Right lobe of liver (tissue), 6 donors: Measurements from ENCODE around the gene HOTAIR. TPM values are rescaled to one million over a fixed set of nuclear protein-coding genes. Genes with fewer than 3 reads are reported as not detected.

Source experiments
- ATAC-seq, 4 donors: fragments of 200-7000 bp; cut with Tn5 transposase; one replicate each; pipeline ENCODE4 v1.9.1; 2020; ENCODE audit warnings: mild to moderate bottlenecking in 4 of 4, moderate library complexity in 4 of 4
- DNase-seq, 3 donors: peaks; one replicate each; pipeline ENCODE4 v3.0.0-alpha.2; 2020
- H3K27ac ChIP-seq, 3 donors: fragments of 200-600 bp; one replicate each; pipeline ENCODE4 v1.8.0; 2022
- H3K27me3 ChIP-seq, 2 donors: fragments of 200-600 bp; one replicate each; pipeline ENCODE4 v1.8.0; 2022
- H3K36me3 ChIP-seq, 4 donors: fragments of 200-600 bp; sonication (generic) in 1 of 4; one replicate each; pipeline versions ENCODE4 v1.5.1 to v1.8.0; 2017 to 2022; ENCODE audit warnings: control low read depth in 1 of 4
- H3K4me1 ChIP-seq, 4 donors: fragments of 200-600 bp; sonication (generic) in 1 of 4; one replicate each; pipeline versions ENCODE4 v1.5.1 to v1.8.0; 2017 to 2022; ENCODE audit warnings: control low read depth in 1 of 4
- H3K4me3 ChIP-seq, 3 donors: fragments of 200-600 bp; one replicate each; pipeline ENCODE4 v1.8.0; 2022
- H3K9me3 ChIP-seq, 4 donors: fragments of 200-600 bp; sonication (generic) in 1 of 4; one replicate each; pipeline versions ENCODE4 v1.5.1 to v1.8.0; 2017 to 2022; ENCODE audit warnings: control low read depth in 1 of 4
- CTCF ChIP-seq, 4 donors: fragments of 200-600 bp in 3 of 4; fragments of 450-650 bp in 1 of 4; IDR thresholded peaks; one replicate each; pipeline versions ENCODE4 v1.5.1 to v1.8.0; 2016 to 2022; ENCODE audit warnings: antibody characterized with exemption in 4 of 4, mild to moderate bottlenecking in 2 of 4
- POLR2A ChIP-seq: fragments of 450-650 bp; IDR thresholded peaks from one replicate; pipeline ENCODE4 v1.6.1; 2017; ENCODE audit warnings: antibody characterized with exemption, mild to moderate bottlenecking
- WGBS: methylation state at CpG from one replicate; pipeline ENCODE4 v1.1.6; 2018; ENCODE audit warnings: low coverage, low lambda C conversion rate; ENCODE audit not compliant: insufficient coverage; ENCODE audit errors: missing lambda C conversion rate; 5-methylcytosine and 5-hydroxymethylcytosine counted together
- intact Hi-C, 2 donors: fragments of 100-400 bp; cut with DNase I; formaldehyde crosslinking; loops; one replicate each; pipeline versions ENCODE4 v1.11.2 to v1.14.1; 2022
- total RNA-seq, 6 experiments: library from RNA; depleted of rRNA in 2 of 6; stranded (reverse); fragments of >200 nt in 2 of 6; fragmentation: NEBNext Ultra II Directional in 3 of 6; extraction: Animal tissue kit (Norgen Biotek cat#: 25700) in 3 of 6; gene quantifications; one replicate each; pipeline versions ENCODE4 v1.1.0 to v1.2.4, GENCODE V29; 2016 to 2023
- donor health status: DM: no; HTN: yes; CAD: no.
- donor health status: DM: no; HTN: no; CAD: no.
- donor health status: DM: no; HTN: no; CAD: no.
- donor health status: DM: no; HTN: yes; CAD: no.
- donor health status: DM: no; HTN: yes; CAD: no.

HOTAIR gene
- total RNA-seq, 6 experiments from 2014 or later: not detected

- Histone ChIP-seq H3K27me3 (peaks cover 19 to 82% of the 10 kb centered on the region in 2 donors), H3K27ac (no peak overlapping the region), H3K4me3 (no peak overlapping the region), H3K9me3 (no peaks in the 10 kb centered on the region), H3K36me3 (no peaks in the 10 kb centered on the region), H3K4me1 (peaks cover 0 to 4% (median 0%) of the 10 kb centered on the region in 4 donors)
- no peak for DNase-seq
- peak in 1 of 4 donors; percentile 3 for TF ChIP-seq CTCF (IDR thresholded peaks at IDR 0.05)
- TF ChIP-seq POLR2A: no peak
- ATAC-seq: peak in 2 of 4 donors; percentile 15 to 39
- intact Hi-C loops: no loop called here
- 6% methylated on average over 11 of the region's 50 CpGs for WGBS
Observed at GRCh38 chr12:53985994-53986685, 11.4 kb upstream of the HOTAIR start.

- H3K4me3 ChIP-seq: no peak overlapping the region
Observed at GRCh38 chr12:53985692-53985993, 10.9 kb upstream of the HOTAIR start.

GRCh38 chr12:53984901-53985691 lies 10.3 kb upstream of the HOTAIR start, which contains the start of gene HOXC10:
Gene HOXC10, plus strand, starts transcription at chr12:53985146. Its CDS starts 114 bp downstream, at chr12:53985260.
- peaks cover 0 to 4% (median 0%) of the 10 kb centered on the region in 4 donors for H3K4me1 ChIP-seq
- 10% methylated on average over 44 of the region's 55 CpGs for WGBS
- ATAC-seq (peak in 3 of 4 donors; percentile 24 to 66 (median 44)), DNase-seq (peak in 1 of 3 donors; percentile 49)
- peak in 3 of 4 donors; percentile 13 to 25 (median 16) for TF ChIP-seq CTCF (IDR thresholded peaks at IDR 0.05)
- TF ChIP-seq POLR2A: no peak
- no peaks in the 10 kb centered on the region for H3K9me3 ChIP-seq
- no peak within 1 kb of the TSS for H3K4me3 ChIP-seq
- peaks cover 19 to 86% of the 10 kb centered on the region in 2 donors for H3K27me3 ChIP-seq
- intact Hi-C loops: no loop called here
- no peak within 1 kb of the TSS for H3K27ac ChIP-seq
- H3K36me3 ChIP-seq: no peaks in the 10 kb centered on the region

More at GRCh38 chr12:53985692-53985993, 10.9 kb upstream of the HOTAIR start:
- ATAC-seq: no peak
- Histone ChIP-seq H3K9me3 (no peaks in the 10 kb centered on the region), H3K27ac (no peak overlapping the region), H3K36me3 (no peaks in the 10 kb centered on the region), H3K4me1 (peaks cover 0 to 4% (median 0%) of the 10 kb centered on the region in 4 donors), H3K27me3 (peaks cover 19 to 86% of the 10 kb centered on the region in 2 donors)
- TF ChIP-seq POLR2A: no peak
- TF ChIP-seq CTCF (IDR thresholded peaks at IDR 0.05): no peak
- no CpG with 5 or more reads among the region's 21 CpGs for WGBS
- DNase-seq: no peak
- intact Hi-C loops: no loop called here

- Histone ChIP-seq H3K9me3 (no peaks in the 10 kb centered on the region), H3K4me1 (peaks cover 0 to 4% (median 0%) of the 10 kb centered on the region in 4 donors), H3K4me3 (no peak overlapping the region), H3K36me3 (no peaks in the 10 kb centered on the region), H3K27ac (no peak overlapping the region), H3K27me3 (peaks cover 19 to 80% of the 10 kb centered on the region in 2 donors)
- intact Hi-C loops: no loop called here
- 5% methylated on average over 18 of the region's 30 CpGs for WGBS
- TF ChIP-seq POLR2A: no peak
- TF ChIP-seq CTCF (IDR thresholded peaks at IDR 0.05): no peak
- ATAC-seq: no peak
- DNase-seq: peak in 1 of 3 donors; percentile 31
Observed at GRCh38 chr12:53983950-53984572, 9.3 kb upstream of the HOTAIR start.
